C4-2B (cell line): ENCODE data around the gene FBRSL1.

ENCODE experiments used
- CTCF ChIP-seq: fragments of 450-650 bp; conservative IDR thresholded peaks from 2 replicates; pipeline ENCODE4 v1.5.1; 2017; ENCODE audit warnings: mild to moderate bottlenecking
- ZFX ChIP-seq: fragments of 450-650 bp; IDR thresholded peaks from 2 replicates; pipeline ENCODE4 v1.6.1; 2017

- TF ChIP-seq CTCF (no peak), ZFX (no peak)
These were observed 1.9 kb downstream of the FBRSL1 start for GRCh38 chr12:132491761-132492378.
